Islet precursor cell (in vitro differentiated cells): ENCODE measurements around the gene ATP2B3.
A peak's percentile ranks its signal among the peaks of the same experiment; 100 is the strongest.

Source experiments
- DNase-seq: peaks from one replicate; pipeline ENCODE4 v3.0.0-alpha.2; 2018

Gene ATP2B3

GRCh38 chrX:153490217-153490930 is 27.1 kb upstream of the ATP2B3 start:
- no peak for DNase-seq

GRCh38 chrX:153491351-153491914 is 26.0 kb upstream of the ATP2B3 start:
- DNase-seq = no peak

GRCh38 chrX:153491918-153492317 is 25.5 kb upstream of the ATP2B3 start:
- DNase-seq = no peak

GRCh38 chrX:153492543-153492942 is 24.9 kb upstream of the ATP2B3 start:
- DNase-seq = no peak

- no peak for DNase-seq
Measured at GRCh38 chrX:153493085-153493484, 24.4 kb upstream of the ATP2B3 start.

GRCh38 chrX:153494061-153494460 is 23.4 kb upstream of the ATP2B3 start:
- DNase-seq = no peak

- DNase-seq = peak; percentile 82
Measured at GRCh38 chrX:153494541-153495361, 22.7 kb upstream of the ATP2B3 start, which contains the start of gene BGN. BGN (plus strand) TSS chrX:153494980; CDS start chrX:153504632, 9,652 bp downstream.

GRCh38 chrX:153495362-153495751 is 22.1 kb upstream of the ATP2B3 start:
- DNase-seq = no peak

GRCh38 chrX:153495903-153496589 is 21.4 kb upstream of the ATP2B3 start:
- DNase-seq = no peak

GRCh38 chrX:153496590-153496959 is 20.9 kb upstream of the ATP2B3 start:
- DNase-seq = no peak

GRCh38 chrX:153498453-153498852 is 19.0 kb upstream of the ATP2B3 start:
- no peak for DNase-seq

- DNase-seq = no peak
Measured at GRCh38 chrX:153499341-153499740, 18.1 kb upstream of the ATP2B3 start.

- no peak for DNase-seq
Measured at GRCh38 chrX:153499876-153500275, 17.6 kb upstream of the ATP2B3 start.

- no peak for DNase-seq
Measured at GRCh38 chrX:153500676-153501280, 16.7 kb upstream of the ATP2B3 start.

GRCh38 chrX:153501530-153501929 is 15.9 kb upstream of the ATP2B3 start:
- DNase-seq = no peak

GRCh38 chrX:153502131-153502530 is 15.3 kb upstream of the ATP2B3 start:
- no peak for DNase-seq

GRCh38 chrX:153502796-153503195 is 14.6 kb upstream of the ATP2B3 start:
- no peak for DNase-seq

- no peak for DNase-seq
Measured at GRCh38 chrX:153504445-153505016, 12.9 kb upstream of the ATP2B3 start.

- no peak for DNase-seq
Measured at GRCh38 chrX:153505361-153505760, 12.1 kb upstream of the ATP2B3 start.

- peak; percentile 82 for DNase-seq
Measured at GRCh38 chrX:153507484-153508178, 9.8 kb upstream of the ATP2B3 start.

- DNase-seq = no peak
Measured at GRCh38 chrX:153509592-153509991, 7.8 kb upstream of the ATP2B3 start.

- no peak for DNase-seq
Measured at GRCh38 chrX:153510383-153510782, 7.1 kb upstream of the ATP2B3 start.
